Fibroblast of skin of left quadriceps (primary cell): ENCODE results near the gene ACACA.
"Not testable (repeated sequence)": the region's sequence is repeated elsewhere in the genome, so short reads cannot be mapped to it uniquely, and the experiment has no call there.

Experiments
- DNase-seq, 2 experiments: peaks; one replicate each; pipeline ENCODE4 v3.0.0-alpha.2; 2013; ENCODE audit warnings: low read depth in 2 of 2

The ACACA gene

GRCh38 chr17:37406635-37407461 is at the start of gene ACACA, which contains the start of gene TADA2A:
ACACA (minus strand) TSS chr17:37406836; CDS start chr17:37406299, 537 bp downstream.
TADA2A (plus strand) TSS chr17:37406886; CDS start chr17:37411366, 4,480 bp downstream.
- DNase-seq, result peak in 1 of 2 experiments; percentile 24

DNA sequence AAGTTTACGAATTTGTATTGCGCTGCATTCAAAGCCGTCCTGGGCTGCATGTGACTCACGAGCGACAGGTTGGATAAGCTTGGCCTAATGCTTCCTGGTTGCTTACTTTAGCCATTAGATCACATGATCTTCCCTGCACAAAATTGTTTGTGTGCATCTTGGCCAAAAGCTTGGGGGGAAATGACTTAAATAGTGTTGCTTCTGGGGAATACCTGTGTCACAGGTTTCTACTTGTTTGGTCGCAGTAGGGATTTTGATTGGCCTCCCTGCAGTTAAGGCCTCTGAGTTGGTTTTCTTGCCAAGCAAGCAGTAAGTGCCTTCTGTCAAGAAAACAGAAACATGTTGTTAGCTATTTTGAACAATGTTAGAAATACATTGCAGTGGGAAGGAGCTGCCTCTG is 43.5 kb upstream of the ACACA start:
- no peak for DNase-seq

DNA sequence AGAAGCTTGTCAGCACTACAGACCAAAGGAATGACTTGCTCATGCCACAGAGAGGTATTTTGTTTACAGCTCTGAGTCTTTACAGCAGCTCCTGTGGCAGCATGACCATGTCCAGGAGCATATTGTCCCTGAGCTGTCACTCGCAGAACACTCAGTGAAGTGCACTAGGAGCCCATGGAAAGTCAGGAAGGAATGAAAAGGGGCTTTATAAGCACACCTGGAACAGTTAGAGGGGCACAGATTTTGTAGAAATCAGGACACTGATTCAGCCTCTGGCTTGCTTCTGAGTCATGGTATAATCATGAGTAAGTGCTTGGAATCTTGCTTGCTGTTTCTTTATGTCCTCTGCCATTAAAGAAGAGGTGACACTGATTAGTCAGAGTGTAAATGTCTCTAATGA is 41.0 kb upstream of the ACACA start:
- no peak for DNase-seq

DNA sequence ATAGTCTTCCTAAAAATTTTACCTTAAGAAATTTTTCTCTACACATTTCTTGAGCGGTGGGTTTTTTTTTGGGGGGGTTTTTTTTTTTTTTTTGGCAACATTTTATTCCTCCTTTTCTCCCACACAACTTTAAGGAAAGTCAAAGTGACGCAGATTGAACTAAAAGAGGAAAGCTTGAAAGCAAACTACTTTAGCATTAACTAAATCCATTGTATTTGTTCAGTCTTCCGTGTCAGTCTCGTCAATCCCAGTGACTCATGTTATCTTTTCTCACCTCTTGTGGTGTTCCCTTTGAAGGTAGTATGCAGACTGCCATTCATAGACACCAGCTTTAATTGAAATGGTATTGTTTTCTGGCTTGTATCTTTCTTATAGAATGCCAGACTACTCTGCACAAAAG is 39.4 kb upstream of the ACACA start:
- no peak for DNase-seq

GRCh38 chr17:37441369-37442014 is 34.9 kb upstream of the ACACA start:
- not testable (repeated sequence) for DNase-seq

DNA sequence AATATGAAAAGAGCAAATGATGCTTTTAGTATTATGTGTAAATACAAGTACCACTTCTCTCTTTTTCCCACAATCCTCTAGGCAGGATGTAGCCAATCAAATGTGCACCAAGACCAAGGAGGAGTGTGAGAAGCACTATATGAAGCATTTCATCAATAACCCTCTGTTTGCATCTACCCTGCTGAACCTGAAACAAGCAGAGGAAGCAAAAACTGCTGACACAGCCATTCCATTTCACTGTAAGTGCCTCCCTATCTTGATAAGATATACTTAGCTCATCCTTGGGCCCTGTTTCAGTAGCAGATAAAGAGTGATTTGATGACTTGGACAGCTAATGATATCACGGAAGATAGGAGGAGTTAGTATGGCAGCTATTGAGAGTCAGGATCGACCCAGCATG is 33.8 kb upstream of the ACACA start:
- no peak for DNase-seq

DNA sequence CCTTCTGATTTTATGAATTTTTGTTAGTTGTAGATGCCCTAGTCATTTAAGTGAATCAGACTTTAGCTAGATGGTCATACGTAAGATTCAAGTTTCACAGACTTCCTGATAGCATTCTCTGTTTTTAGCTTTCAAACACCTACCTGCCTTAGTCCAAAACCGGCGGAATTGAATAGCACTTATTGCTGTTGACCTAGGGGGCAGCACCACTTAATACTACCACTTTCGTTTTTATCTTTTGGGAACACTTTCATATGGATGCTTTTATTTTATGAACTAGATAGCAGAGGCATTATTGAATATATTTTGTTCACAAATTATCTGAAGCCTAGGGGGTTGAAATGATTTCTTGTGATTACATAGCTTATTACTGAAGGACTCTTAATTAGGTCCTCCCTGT is 31.5 kb upstream of the ACACA start:
- no peak for DNase-seq

DNA sequence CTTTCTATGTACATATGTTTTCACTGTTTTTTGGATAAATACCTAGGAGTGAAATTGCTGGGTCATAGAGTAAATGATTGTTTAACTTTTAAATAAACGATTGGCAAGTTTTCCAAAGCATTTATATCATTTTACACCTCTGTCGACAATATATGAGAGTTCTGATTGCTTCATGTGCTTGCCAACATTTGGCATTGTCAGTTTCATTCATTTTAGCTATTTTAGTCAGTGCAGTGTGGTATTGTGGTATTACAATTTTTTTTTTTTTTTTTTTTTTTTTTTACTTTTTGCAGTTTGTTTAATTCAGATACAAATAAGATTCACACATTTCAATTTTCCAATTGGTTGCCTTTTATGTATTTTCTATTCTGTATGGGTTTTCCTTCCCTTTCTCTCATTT is 26.0 kb upstream of the ACACA start:
- no peak for DNase-seq

GRCh38 chr17:37430051-37430627 is 23.5 kb upstream of the ACACA start:
- DNase-seq, result no peak

DNA sequence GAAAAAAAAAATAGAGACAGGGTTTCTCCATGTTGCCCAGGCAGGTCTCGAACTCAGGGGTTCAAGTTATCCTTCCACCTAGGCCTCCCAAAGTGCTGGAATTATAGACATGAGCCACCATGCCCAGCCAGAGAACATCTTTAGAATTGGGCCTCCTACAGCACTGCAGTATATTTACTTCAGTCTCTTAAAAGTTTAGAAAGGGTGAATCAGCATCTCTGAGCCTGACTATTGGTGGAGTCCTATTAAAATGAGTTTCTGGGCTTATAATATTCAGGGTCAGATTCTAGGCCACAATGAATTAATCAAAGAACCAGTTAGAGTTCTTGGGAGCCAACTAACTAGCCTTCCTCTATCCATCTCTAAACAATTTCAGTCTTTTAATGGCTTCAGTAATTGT is 22.8 kb upstream of the ACACA start:
- DNase-seq, result no peak

DNA sequence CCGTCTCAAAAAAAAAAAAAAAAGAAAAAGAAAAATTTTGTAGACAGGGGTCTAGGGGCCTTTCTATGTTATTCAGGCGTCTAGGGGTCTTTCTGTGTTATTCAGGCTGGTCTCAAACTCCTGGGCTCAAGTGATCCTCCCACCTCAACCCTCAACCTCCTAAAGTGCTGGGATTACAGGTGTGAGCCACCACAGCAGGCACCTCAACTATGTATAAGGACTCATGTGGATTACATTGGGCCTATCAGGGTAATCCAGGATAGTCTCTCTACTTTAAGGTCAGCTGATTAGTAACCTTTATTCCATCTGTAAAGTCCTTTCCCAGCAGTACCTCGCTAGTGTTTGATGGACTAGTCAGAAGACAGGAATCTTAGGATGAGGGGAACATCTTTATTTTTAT is 22.4 kb upstream of the ACACA start:
- DNase-seq, result no peak

DNA sequence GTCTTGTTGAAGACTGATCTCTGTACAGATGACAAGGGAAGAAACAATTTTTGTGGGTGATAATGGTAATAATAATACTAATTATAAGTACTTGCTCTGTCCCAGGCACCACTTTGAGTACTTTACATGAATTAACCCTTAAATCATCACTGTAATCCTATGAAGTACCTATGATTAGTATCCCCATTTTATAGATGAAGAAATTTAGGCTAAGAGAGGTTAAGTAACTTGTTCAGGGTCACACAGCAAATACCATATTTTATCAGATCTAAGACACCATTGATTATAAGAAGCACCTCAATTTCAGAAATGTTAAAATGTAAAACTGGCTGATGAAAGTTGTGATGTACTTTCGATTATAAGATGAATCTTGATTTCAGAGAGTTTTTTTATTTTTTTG is 18.6 kb upstream of the ACACA start:
- no peak for DNase-seq

- DNase-seq, result no peak
Measured at GRCh38 chr17:37422971-37423625, 16.5 kb upstream of the ACACA start.

- DNase-seq, result no peak
Measured at GRCh38 chr17:37417852-37418251, 11.2 kb upstream of the ACACA start.

DNA sequence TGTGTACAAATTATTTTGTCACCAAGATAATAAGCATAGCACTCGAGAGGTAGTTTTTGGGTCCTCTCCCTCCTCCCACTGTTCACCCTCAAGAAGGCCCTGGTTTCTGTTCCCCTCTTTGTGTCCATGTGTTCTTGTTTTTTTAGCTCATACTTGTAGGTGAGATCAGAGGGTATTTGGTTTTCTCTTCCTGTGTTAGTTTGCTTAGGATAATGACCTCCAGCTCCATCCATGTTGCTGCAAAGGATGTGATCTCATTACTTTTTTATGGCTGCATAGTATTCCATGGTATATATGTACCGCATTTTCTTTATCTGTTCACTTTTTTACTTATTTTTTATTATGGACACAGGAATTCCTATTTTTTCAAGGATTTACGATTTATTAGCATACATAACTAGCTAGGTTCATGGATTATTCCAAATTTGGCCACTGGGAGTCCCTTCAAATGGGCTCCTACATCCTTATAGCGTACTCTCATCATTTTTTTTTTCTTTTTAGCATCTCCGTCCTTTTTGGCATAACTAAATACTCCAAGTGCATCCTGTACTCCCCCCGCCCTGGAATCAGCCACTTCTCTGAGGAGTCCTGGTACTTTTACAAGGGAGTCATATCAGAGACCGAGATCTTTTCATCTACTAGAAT is 7.4 kb upstream of the ACACA start:
- DNase-seq, result no peak

GRCh38 chr17:37410357-37410756 is 3.7 kb upstream of the ACACA start:
- DNase-seq, result no peak

GRCh38 chr17:37408145-37408479 is 1.5 kb upstream of the ACACA start:
- not testable (repeated sequence) for DNase-seq

GRCh38 chr17:37405955-37406634 is 541 bp downstream of the ACACA start:
- no peak for DNase-seq

- not testable (repeated sequence) for DNase-seq
Measured at GRCh38 chr17:37405522-37405921, 1.1 kb downstream of the ACACA start.

- DNase-seq, result no peak
Measured at GRCh38 chr17:37400505-37400904, 6.1 kb downstream of the ACACA start.

DNA sequence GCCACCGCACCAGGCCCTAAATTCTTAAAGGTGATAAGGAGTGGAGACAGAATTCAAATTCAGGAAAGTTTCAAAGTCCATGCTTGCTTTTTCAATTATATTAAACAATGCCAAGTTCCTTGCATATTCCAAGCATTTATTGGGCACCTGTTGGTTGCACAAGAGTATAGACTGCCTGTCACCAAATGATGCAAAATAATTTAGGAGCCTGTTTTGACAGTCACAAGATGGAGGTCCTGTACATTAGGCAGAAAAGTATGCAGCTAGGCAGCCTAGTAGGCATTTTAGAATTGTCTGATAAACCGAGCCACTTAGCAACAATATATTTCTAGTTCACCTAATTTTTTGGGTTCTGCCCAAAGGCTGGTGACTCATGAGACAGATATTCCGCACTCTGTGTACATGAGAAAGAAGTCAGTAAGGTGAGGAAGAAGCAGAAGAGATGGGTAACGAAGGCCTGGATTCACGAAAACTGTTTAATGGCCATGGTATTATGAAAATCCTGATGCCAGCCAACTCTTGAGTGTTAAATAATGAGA is 7.3 kb downstream of the ACACA start:
- no peak for DNase-seq
